SKM-1 (cell line): ENCODE data around the gene CATSPERE.
A peak's percentile ranks its signal among the peaks of the same experiment; 100 is the strongest.

Source experiments
- DNase-seq: peaks from one replicate; lab custom pipeline; 2025; ENCODE audit not compliant: unreplicated experiment; lab: John Stamatoyannopoulos, UW

The CATSPERE gene

DNA sequence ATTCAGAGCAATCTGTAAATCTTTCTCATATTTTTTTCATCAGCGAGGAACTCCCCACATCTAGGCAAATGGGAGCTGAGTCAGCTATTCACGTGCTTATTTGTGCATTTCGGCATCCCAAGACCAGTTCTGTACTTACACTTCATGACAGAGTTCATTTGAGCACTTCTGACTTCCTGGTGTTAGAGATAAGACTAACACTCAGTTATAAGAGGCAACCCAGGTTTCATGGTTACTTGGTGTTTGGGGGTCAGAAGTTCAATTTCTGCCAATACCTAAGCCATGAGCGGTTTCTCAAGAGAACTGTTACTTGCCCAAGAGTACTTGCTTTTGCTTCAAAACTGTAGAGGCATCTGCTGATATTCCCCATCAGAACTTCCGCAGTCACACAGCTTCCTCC, 167.7 kb downstream of the CATSPERE start:
- DNase-seq, result peak; percentile 98

DNA sequence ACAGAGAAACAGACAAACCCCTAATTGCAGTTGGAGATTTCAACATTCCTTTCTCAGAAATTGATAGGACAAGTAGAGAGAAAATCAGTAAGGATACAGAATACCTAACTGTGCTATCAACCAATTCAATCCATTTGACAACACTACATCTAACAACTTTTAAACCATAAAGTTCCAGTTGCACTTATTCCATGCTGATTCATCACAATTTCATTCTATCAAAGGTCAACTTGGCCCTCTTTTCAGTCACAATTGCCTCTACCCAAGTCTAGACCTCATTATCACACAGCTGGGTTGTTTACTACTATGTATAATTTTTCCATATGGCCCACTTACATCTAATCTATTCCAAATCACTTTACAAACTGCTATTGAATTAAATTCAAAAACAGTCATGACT, 172.1 kb downstream of the CATSPERE start:
- no peak for DNase-seq

DNA sequence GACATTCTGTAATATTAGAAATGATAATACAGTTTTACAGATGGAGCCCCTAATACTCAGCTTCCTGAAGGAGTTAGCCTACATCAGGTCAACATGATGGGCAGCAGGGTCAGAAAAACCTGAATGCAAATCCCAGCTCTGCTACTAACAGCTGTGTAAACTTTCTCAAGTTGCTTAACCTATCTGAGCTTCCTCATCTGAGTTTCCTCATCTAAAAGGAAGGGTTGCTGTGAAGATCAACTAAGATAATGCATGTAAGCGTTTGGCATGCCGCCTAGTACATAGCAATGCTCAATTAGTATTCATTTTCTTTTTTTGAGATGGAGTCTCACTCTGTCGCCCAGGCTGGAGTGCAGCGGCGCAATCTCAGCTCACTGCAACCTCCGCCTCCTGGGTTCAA, 173.5 kb downstream of the CATSPERE start:
- peak; percentile 71 for DNase-seq

DNA sequence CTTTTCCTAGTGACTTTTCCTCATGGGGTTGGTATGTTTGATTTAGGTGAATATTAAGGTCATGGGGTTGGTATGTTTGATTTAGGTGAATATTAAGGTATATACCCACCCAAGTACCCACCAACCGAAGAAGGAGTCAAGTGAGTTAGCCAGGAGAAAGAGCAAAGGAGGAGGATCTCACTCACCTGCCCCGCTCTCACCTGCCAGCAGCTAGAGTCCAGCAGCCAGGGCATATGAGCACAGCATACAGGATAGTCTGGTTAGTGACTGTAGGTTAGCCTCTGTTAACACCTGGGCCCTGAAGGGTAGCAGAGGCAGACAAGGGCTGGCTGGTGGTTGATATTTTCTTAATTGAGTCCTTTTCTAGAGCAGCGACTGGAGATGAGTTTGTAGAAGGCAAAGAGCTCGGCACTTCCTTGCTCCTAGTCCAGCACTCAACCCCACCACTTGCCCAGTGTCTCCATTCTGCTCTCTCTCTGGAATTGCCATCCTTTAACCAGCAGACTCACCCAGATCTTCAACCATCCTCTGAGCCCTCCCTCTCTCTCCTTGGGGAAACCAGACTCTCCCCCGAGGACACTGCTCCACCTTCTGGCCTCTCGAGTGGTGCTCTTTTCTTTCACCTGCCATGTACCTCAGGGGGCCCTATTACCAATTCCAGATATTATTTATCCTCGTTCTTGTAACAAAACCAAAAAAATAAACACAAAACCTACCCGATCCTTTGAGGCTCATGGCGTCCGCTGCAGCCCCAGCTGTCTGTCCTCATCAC, 175.6 kb downstream of the CATSPERE start:
- no peak for DNase-seq

DNA sequence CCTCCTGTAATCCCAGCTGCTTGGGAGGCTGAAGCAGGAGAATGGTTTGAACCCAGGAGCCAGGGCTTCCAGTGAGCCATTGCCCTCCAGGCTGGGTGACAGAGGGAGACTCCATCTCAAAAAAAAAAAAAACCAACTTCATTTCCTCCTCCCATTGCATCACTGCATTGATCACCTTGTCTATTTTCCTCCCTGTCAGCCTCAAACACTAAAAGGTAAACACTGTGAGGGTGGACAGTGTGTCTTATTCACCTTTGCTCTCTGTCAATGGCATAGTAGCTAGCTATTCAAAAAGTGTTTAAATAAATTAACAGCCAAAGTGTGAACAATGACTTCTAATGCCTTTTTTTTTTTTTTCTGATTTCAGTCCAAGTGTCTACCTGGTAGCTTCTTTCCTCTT, 178.5 kb downstream of the CATSPERE start:
- no peak for DNase-seq

- DNase-seq, result no peak
Observed at GRCh38 chr1:244640917-244641316, 179.8 kb downstream of the CATSPERE start.

DNA sequence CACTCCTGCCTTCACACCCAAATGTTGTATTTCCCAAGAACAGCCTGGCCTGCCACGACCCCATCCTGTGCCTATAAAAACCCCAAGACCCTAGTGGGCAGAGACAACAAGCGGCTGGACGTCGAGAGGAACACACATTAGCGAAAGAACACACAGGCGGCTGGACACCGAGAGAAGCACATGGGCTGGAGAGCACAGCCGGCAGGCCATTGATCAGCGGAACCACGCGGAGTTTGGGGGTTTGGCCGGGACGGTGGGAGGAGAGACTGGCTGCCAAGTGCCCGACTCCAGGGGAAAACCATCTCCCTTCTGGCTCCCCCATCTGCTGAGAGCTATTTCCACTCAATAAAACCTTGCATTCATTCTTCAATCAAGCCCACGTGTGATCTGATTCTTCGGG, 181.5 kb downstream of the CATSPERE start:
- no peak for DNase-seq

GRCh38 chr1:244642988-244643387, 181.9 kb downstream of the CATSPERE start:
- DNase-seq, result no peak

DNA sequence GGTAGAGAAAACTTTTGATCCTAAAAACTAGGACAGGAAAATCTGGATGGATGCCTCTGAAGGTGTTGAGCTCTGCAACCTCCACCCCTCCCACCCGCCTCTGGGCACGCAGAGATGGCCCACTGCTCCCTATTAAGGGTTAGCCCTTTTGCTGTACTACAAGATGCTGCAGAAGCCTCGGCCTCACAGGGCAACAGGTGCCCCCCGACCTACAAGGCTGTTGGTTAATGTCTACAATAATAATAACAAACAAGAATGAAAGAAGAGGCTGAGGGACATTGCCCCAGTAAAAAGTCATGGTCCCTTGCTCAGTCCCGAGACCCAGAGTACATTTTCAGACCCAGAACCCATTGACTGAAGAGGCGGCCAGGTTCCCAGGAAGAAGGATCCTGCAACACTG, 184.3 kb downstream of the CATSPERE start:
- no peak for DNase-seq

DNA sequence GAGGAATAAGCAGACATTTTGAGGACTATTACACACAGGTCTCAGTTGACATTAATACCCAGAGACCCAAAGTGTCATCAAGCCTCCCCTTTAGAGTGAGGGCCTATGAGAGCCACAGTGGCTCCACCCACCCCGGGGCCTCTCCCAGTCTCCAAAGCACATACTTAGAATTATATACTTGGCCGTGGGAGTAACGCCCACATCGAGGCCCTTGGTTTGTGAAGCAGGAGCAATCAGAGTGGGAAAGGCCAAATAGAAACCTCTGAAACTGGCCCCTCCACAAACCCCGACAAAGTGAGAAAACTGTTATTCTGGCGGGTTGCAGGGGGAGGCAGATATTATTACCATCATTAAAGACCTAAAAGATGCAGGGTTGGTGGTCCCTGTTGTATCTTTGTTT, 184.8 kb downstream of the CATSPERE start:
- no peak for DNase-seq

DNA sequence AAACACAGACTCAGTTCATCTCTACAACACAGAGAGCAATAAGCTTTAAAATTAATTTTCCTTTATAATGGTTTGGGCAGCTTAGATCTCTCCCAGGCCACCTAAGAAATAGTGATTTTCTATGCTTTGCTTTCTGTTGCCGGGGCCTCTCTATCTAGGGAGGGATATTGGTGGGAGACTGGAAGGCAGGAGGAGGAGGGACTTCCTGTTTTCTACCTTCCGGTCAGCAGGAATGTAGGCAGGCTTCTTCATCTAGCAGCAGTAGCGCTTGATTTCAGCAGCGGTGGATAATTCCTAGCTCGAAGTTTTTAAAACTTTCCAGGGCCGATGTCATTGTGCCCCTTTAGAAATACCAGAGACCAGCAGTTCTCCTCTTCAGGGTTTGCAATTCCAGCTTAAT, 186.7 kb downstream of the CATSPERE start:
- DNase-seq, result no peak

DNA sequence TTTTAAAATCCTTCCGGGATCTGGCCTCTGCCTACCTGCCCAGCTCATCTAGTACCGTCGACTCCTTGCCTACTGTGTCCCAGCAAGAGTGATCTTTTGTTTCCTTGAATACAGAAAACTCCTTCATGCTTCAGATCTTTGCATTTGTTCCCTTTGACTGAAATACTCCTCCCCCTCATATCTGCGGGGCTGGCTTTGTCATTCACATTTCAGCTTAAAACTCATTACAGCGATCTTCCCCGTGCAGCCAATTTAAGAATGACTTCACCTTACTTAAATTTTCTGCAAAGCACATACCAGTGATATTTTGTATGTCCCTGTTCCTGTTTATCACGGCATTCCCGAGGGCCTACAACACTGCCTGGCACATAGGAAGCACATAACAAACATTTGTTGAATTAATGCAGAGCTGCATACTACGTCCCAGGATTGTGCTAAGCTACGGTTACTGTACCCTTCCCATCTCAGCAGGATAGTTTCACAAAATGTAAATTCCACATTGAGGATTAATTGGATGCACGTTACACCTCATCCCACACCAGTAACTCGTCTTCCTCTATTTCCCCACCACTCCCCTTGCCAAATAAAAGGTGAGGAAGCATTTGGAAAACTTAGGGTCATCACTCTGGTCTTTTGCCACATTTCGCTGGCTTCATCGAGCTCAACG, 191.0 kb downstream of the CATSPERE start:
- DNase-seq, result no peak

DNA sequence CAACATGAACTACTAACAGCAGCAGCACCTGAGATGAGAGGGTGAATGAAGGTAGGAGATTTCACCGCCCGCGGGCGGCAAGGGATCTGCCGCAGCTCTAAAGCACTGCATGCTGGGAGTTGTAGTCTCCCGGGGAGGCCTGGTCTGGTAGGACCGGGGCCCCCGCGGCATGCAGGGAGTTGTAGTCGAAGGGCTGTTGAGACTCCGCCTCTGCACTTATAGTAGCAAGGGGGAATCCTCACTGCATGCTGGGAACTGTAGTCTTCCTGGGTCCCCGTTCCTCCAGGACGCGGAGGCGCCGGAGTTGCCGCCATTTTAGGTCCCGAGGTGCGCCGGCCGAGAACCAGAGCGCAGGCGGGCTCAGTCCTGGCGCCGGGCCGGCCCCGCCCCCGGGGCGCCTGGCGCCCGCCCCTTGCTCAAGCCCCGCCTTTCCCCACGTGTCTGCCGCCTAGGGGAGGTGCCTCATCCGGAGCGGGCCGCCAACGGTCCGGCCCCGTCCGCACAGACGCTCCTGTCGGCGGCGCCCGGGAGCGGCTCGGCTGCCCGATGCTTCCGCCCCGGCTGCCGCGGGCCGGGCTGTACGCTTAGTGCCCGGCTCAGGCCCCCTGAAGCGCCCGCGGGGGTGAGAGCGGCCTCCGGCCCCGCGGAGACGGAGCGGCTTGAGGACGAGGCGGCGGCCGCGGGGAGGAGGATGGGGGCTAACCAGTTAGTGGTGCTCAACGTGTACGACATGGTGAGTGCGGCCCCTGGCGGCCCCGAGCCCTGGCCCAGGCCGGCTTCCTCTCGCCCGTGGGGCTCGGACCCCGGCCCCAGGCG, 191.8 kb downstream of the CATSPERE start, which contains the start of gene DESI2:
TSS of gene DESI2 (plus strand) at position 504 of the 816 bp plus-strand sequence. CDS start at position 692, 188 bp downstream.
- peak; percentile 100 for DNase-seq

GRCh38 chr1:244653439-244654107, 192.5 kb downstream of the CATSPERE start:
- no peak for DNase-seq

GRCh38 chr1:244654108-244655038, 193.3 kb downstream of the CATSPERE start:
- DNase-seq, result no peak

GRCh38 chr1:244655186-244655585, 194.1 kb downstream of the CATSPERE start:
- DNase-seq, result no peak

- no peak for DNase-seq
Observed at GRCh38 chr1:244657421-244657820, 196.3 kb downstream of the CATSPERE start.

- no peak for DNase-seq
Observed at GRCh38 chr1:244659694-244660093, 198.6 kb downstream of the CATSPERE start.

- no peak for DNase-seq
Observed at GRCh38 chr1:244660595-244660994, 199.5 kb downstream of the CATSPERE start.
